Sigmoid colon (tissue), 3 donors: ENCODE measurements around the gene TNFAIP8.

ENCODE experiments used
- POLR2A ChIP-seq, 2 donors: fragments of 450-650 bp; IDR thresholded peaks; one replicate each; pipeline ENCODE4 v1.6.1; 2016; ENCODE audit warnings: antibody characterized with exemption in 2 of 2, mild to moderate bottlenecking in 2 of 2, moderate library complexity in 2 of 2
- TF ChIP-seq, protein P1 (sequence below), 4 experiments: fragments of 450-650 bp in 3 of 4; fragments of 200-600 bp in 1 of 4; IDR thresholded peaks; one replicate each; pipeline ENCODE4 v1.5.1; 2016 to 2019; ENCODE audit warnings: antibody characterized with exemption in 4 of 4, mild to moderate bottlenecking in 3 of 4, moderate library complexity in 2 of 4

DNA sequence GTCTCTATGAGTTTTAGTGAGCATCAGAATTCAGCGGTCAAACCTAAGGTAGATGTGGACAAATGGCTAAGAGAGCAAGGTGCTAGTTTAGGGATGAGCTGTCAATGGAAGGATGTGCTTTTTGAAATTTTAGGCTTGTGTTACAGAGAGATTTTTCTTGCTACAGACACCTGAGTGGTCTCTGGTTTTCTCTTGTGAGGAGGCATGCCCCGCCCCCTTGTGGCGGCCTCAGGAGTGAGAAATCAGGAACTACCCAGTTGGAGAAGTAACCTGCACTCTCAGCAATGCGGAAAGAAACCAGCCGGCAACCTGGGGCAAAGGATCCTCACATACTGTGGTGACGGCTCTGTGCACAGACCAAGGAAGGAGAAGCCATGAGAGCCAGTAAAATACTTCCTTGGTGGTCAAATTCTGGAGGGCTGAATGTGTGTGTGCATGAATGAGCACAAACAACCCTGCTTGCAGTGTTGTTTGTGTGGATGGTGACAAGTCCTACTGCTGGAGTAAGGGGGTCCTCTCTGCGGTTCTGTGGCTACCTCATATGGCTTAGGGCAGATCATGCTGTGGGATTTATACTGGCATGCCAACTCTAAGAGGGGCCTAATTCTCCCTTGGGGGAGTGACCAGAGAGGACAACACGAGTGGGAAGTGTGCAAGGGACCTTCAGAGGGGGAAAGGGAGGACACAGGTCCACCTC, 79.8 kb downstream of the TNFAIP8 start:
- no peak for TF ChIP-seq POLR2A (IDR thresholded peaks at IDR 0.05)
- TF ChIP-seq, protein P1, sequence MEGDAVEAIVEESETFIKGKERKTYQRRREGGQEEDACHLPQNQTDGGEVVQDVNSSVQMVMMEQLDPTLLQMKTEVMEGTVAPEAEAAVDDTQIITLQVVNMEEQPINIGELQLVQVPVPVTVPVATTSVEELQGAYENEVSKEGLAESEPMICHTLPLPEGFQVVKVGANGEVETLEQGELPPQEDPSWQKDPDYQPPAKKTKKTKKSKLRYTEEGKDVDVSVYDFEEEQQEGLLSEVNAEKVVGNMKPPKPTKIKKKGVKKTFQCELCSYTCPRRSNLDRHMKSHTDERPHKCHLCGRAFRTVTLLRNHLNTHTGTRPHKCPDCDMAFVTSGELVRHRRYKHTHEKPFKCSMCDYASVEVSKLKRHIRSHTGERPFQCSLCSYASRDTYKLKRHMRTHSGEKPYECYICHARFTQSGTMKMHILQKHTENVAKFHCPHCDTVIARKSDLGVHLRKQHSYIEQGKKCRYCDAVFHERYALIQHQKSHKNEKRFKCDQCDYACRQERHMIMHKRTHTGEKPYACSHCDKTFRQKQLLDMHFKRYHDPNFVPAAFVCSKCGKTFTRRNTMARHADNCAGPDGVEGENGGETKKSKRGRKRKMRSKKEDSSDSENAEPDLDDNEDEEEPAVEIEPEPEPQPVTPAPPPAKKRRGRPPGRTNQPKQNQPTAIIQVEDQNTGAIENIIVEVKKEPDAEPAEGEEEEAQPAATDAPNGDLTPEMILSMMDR (IDR thresholded peaks at IDR 0.05), result peak in 1 of 4 experiments; percentile 21
